Heart right ventricle (tissue), 16 donors: Measurements from ENCODE around the gene KAT14. TPM values are rescaled to one million over a fixed set of nuclear protein-coding genes. Genes with fewer than 3 reads are reported as not detected.
"Not testable (repeated sequence)": the region's sequence is repeated elsewhere in the genome, so short reads cannot be mapped to it uniquely, and the experiment has no call there.

Experiments
- ATAC-seq, 8 donors: fragments of 200-7000 bp; cut with Tn5 transposase; one replicate each; pipeline ENCODE4 v1.9.1; 2020; ENCODE audit warnings: mild to moderate bottlenecking in 8 of 8, moderate library complexity in 8 of 8, moderate number of reproducible peaks in 1 of 8
- DNase-seq, 2 donors: peaks; one replicate each; pipeline ENCODE4 v3.0.0-alpha.2; 2020
- H3K27ac ChIP-seq, 10 donors: fragments of 200-600 bp; sonication (generic) in 2 of 10; one replicate each; pipeline versions ENCODE4 v1.5.0 to v1.8.0; 2020 to 2022; ENCODE audit warnings: mild to moderate bottlenecking in 3 of 10
- H3K27me3 ChIP-seq, 7 donors: fragments of 200-600 bp; one replicate each; pipeline ENCODE4 v1.8.0; 2021 to 2022; ENCODE audit warnings: mild to moderate bottlenecking in 2 of 7
- H3K36me3 ChIP-seq, 9 donors: fragments of 200-600 bp; sonication (generic) in 1 of 9; one replicate each; pipeline versions ENCODE4 v1.5.0 to v1.8.0; 2020 to 2022; ENCODE audit warnings: mild to moderate bottlenecking in 2 of 9
- H3K4me1 ChIP-seq, 9 donors: fragments of 200-600 bp; sonication (generic) in 1 of 9; one replicate each; pipeline versions ENCODE4 v1.5.0 to v1.8.0; 2020 to 2022; ENCODE audit warnings: mild to moderate bottlenecking in 4 of 9
- H3K4me3 ChIP-seq, 10 donors: fragments of 200-600 bp; sonication (generic) in 2 of 10; one replicate each; pipeline versions ENCODE4 v1.5.0 to v1.8.0; 2020 to 2022; ENCODE audit warnings: mild to moderate bottlenecking in 7 of 10, moderate library complexity in 2 of 10
- H3K9me3 ChIP-seq, 11 donors: fragments of 200-600 bp in 10 of 11; sonication (generic) in 2 of 11; one replicate each; pipeline versions ENCODE4 v1.5.0 to v1.8.0; 2013 to 2022; ENCODE audit warnings: mild to moderate bottlenecking in 2 of 11, control low read depth in 1 of 11, moderate library complexity in 1 of 11
- WGBS, 2 donors: extraction: QIAGEN DNeasy Blood & Tissue Kit; methylation state at CpG; one replicate each; pipeline ENCODE4 v1.1.7; 2013; ENCODE audit warnings: inconsistent platforms in 1 of 2; 5-methylcytosine and 5-hydroxymethylcytosine counted together
- intact Hi-C, 10 donors: fragments of 100-400 bp; cut with DNase I; formaldehyde crosslinking; loops; one replicate each; pipeline versions ENCODE4 v1.11.1 to v1.14.2; 2022
- polyA plus RNA-seq, 2 donors: library from polyadenylated mRNA; stranded (reverse); fragments of 200-250 nt; gene quantifications; one replicate each; pipeline ENCODE4 v1.2.3, GENCODE V29; 2013
- total RNA-seq, 10 donors: library from RNA; stranded (reverse); fragmentation: NEBNext Ultra II Directional in 3 of 10; extraction: Animal tissue kit (Norgen Biotek cat#: 25700) in 3 of 10; gene quantifications; one replicate each; pipeline versions ENCODE4 v1.2.1 to v1.2.4, GENCODE V29; 2021 to 2023
- TF ChIP-seq, protein P1 (sequence below), 9 donors: fragments of 200-600 bp; sonication (generic) in 2 of 9; IDR thresholded peaks; one replicate each; pipeline versions ENCODE4 v1.5.0 to v1.8.0; 2021 to 2022; ENCODE audit warnings: antibody characterized with exemption in 9 of 9, mild to moderate bottlenecking in 5 of 9, moderate library complexity in 1 of 9
- donor health status: Arrhythmogenic right ventricular cardiomyopathy.
- donor health status: ischemic (EF 13 %, LVEDD 7.1; RV severe dilation, severe dysfunction).
- donor health status: healthy with polysubstance abuse.
- donor health status: DM: no; HTN: yes; CAD: no.
- donor health status: DM: no; HTN: no; CAD: no.
- donor health status: ischemic (EF 25% LVEDD 6.9; RV normal size, moderate dysfunction).
- donor health status: ischemic (EF 25% LVEDD 5.7; RV mildly dilated, moderate dysfunction).
- donor health status: healthy.
- donor health status: DM: yes; HTN: yes; CAD: no.
- donor health status: Ischemic cardiomyopathy.
- donor health status: ischemic (EF 35%, LVEDD 5.7; RV mildly dilated, moderate dysfunction).
- donor health status: nonischemic (EF 11% LVEDD 7.7; RV severe dilation, severe dysfunction).
- donor health status: DM: yes; HTN: yes; CAD: no.
- donor health status: PGD.
- donor health status: ischemic (EF 29% LVEDD 5.4; RV normal size, mild dysfunction).
- donor health status: nonischemic (EF 23%, LVEDD 6.1; RV moderate dilation, normal function).

KAT14 gene
- total and polyA plus RNA-seq, 12 donors, result 4.2 to 16.5 (median 10.1) TPM

DNA sequence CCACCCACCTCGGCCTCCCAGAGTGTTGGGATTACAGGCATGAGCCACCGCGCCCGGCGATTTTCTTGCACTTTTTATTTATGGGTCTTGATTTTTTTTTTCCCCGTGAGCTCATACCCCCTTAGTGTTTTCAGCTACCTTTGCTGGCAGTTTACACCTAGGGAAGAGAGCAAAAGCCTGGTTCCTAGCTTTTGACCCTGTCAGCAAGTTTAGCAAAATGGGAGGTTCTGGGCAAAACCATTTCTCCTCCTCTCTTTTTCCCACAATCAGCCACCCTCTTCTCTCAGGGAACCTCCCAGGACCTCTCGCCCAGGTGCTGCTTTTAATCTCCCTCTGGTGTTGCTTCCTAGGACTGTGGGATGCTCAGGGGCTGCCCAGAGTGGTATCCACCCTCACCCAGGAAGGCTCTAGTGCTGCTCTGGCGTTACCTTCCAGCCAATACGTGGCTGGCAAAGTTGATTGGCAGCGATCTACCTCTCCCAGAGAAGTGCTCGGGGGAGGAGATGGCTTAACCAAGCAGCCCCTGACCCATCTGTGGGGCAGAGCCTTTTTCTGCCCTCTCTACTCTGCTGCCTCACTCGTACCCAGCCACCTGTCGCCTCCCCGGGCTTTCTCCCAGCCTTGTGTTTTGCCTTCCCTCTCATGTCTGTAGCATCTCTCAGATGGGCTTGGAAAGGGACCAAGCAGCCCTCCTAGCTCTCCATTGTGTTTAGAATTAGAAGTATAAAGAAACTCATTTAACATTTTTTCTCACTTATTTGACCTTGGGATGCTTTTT, 37.4 kb downstream of the KAT14 start:
- H3K27me3 ChIP-seq, result no peaks in the 10 kb centered on the region
- H3K4me1 ChIP-seq, result peaks cover 0 to 2% (median 0%) of the 10 kb centered on the region in 9 donors
- intact Hi-C loops, result no loop called here
- peaks cover 0 to 9% (median 3%) of the 10 kb centered on the region in 11 donors for H3K9me3 ChIP-seq
- peaks cover 0 to 65% (median 7%) of the 10 kb centered on the region in 9 donors for H3K36me3 ChIP-seq
- TF ChIP-seq, protein P1, sequence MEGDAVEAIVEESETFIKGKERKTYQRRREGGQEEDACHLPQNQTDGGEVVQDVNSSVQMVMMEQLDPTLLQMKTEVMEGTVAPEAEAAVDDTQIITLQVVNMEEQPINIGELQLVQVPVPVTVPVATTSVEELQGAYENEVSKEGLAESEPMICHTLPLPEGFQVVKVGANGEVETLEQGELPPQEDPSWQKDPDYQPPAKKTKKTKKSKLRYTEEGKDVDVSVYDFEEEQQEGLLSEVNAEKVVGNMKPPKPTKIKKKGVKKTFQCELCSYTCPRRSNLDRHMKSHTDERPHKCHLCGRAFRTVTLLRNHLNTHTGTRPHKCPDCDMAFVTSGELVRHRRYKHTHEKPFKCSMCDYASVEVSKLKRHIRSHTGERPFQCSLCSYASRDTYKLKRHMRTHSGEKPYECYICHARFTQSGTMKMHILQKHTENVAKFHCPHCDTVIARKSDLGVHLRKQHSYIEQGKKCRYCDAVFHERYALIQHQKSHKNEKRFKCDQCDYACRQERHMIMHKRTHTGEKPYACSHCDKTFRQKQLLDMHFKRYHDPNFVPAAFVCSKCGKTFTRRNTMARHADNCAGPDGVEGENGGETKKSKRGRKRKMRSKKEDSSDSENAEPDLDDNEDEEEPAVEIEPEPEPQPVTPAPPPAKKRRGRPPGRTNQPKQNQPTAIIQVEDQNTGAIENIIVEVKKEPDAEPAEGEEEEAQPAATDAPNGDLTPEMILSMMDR (IDR thresholded peaks at IDR 0.05), result no peak
- no peak overlapping the region for H3K4me3 ChIP-seq
- WGBS, 2 donors, result 98% methylated on average over 14 of the region's 14 CpGs
- H3K27ac ChIP-seq, result no peak overlapping the region
- no peak for ATAC-seq
- DNase-seq, result no peak

- no peak overlapping the region for H3K27ac ChIP-seq
- peaks cover 0 to 17% (median 6%) of the 10 kb centered on the region in 11 donors for H3K9me3 ChIP-seq
- ATAC-seq (no peak), DNase-seq (no peak)
- H3K4me1 ChIP-seq, result no peaks in the 10 kb centered on the region
- H3K36me3 ChIP-seq, result peaks cover 0 to 57% (median 11%) of the 10 kb centered on the region in 9 donors
- intact Hi-C loops, result no loop called here
- WGBS, 2 donors, result 80 to 89% methylated on average over 8 of the region's 8 CpGs
- H3K4me3 ChIP-seq, result no peak overlapping the region
- TF ChIP-seq, protein P1 (IDR thresholded peaks at IDR 0.05), result no peak
- no peaks in the 10 kb centered on the region for H3K27me3 ChIP-seq
Measured at GRCh38 chr20:18176318-18176785, 38.7 kb downstream of the KAT14 start.

GRCh38 chr20:18180366-18180765, 42.7 kb downstream of the KAT14 start:
- H3K27me3 ChIP-seq, H3K27ac ChIP-seq, ATAC-seq, DNase-seq, H3K4me1 ChIP-seq, intact Hi-C loops, H3K4me3 ChIP-seq: not testable (repeated sequence)
- Histone ChIP-seq H3K9me3 (peaks cover 0 to 17% (median 6%) of the 10 kb centered on the region in 11 donors), H3K36me3 (peaks cover 0 to 63% (median 31%) of the 10 kb centered on the region in 9 donors)

DNA sequence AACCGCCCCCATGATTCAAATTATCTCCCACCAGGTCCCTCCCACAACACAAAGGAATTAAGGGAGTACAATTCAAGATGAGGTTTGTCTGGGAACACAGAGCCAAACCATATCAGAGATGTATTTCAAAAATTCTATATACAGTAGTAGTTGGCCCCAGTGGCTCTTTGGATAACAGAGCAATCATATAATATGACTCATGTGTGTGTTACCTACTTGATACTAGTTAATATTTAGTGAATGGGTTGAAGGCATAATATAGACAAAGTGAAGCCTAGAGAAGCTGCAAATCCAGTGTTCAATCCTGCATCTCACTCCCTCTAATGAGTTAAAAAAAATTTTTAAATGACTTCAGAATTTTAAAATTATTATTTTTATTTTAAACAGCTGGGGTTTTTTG, 43.2 kb downstream of the KAT14 start:
- Histone ChIP-seq H3K4me1 (no peaks in the 10 kb centered on the region), H3K4me3 (no peak overlapping the region), H3K9me3 (peaks cover 0 to 17% (median 6%) of the 10 kb centered on the region in 11 donors), H3K36me3 (peaks cover 0 to 67% (median 32%) of the 10 kb centered on the region in 9 donors), H3K27ac (no peak overlapping the region), H3K27me3 (no peaks in the 10 kb centered on the region)
- WGBS, 2 donors, result 92 to 98% methylated on average over 1 of the region's 1 CpG
- intact Hi-C loops, result no loop called here
- ATAC-seq (no peak), DNase-seq (no peak)
- TF ChIP-seq, protein P1 (IDR thresholded peaks at IDR 0.05), result no peak

DNA sequence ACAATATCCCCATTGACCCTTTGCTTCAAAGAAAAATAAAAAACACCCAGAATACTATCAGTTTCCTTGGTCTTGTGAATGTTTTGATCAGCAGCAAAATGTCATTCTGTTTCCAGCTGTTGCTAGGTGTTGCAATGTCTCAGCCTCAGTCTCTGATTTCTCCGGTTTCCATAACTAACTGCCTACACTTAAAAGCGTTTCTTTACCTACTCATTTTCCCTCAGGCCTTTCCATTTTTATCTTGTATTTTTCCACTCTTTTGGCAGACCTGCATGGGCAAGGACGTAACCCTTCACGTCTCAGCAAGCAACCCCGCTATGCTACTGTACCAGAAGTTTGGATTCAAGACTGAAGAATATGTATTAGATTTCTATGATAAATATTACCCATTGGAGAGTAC, 49.4 kb downstream of the KAT14 start:
- no peak for DNase-seq
- no peak for ATAC-seq
- H3K4me3 ChIP-seq, result no peak overlapping the region
- no peaks in the 10 kb centered on the region for H3K9me3 ChIP-seq
- peaks cover 0 to 86% (median 42%) of the 10 kb centered on the region in 9 donors for H3K36me3 ChIP-seq
- TF ChIP-seq, protein P1 (IDR thresholded peaks at IDR 0.05), result no peak
- intact Hi-C loops, result no loop called here
- 92 to 95% methylated on average over 5 of the region's 5 CpGs for WGBS, 2 donors
- no peaks in the 10 kb centered on the region for H3K27me3 ChIP-seq
- H3K4me1 ChIP-seq, result no peaks in the 10 kb centered on the region
- no peak overlapping the region for H3K27ac ChIP-seq
